ENCODE measurements around the gene YTHDF1.

YTHDF1 gene

GRCh38 chr20:63186528-63187316 lies 29.2 kb downstream of the YTHDF1 start:
- H3K4me3 ChIP-seq (ENCODE audit: low read length), result no peak overlapping the region
- DNase-seq (ENCODE audit: low read depth), result no peak
- TF ChIP-seq, protein P1, sequence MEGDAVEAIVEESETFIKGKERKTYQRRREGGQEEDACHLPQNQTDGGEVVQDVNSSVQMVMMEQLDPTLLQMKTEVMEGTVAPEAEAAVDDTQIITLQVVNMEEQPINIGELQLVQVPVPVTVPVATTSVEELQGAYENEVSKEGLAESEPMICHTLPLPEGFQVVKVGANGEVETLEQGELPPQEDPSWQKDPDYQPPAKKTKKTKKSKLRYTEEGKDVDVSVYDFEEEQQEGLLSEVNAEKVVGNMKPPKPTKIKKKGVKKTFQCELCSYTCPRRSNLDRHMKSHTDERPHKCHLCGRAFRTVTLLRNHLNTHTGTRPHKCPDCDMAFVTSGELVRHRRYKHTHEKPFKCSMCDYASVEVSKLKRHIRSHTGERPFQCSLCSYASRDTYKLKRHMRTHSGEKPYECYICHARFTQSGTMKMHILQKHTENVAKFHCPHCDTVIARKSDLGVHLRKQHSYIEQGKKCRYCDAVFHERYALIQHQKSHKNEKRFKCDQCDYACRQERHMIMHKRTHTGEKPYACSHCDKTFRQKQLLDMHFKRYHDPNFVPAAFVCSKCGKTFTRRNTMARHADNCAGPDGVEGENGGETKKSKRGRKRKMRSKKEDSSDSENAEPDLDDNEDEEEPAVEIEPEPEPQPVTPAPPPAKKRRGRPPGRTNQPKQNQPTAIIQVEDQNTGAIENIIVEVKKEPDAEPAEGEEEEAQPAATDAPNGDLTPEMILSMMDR (conservative IDR thresholded peaks at IDR 0.05; ENCODE audit: low read depth, low read length), result peak; percentile 34

- no peak overlapping the region for H3K4me3 ChIP-seq (ENCODE audit: low read length)
- TF ChIP-seq, protein P1 (conservative IDR thresholded peaks at IDR 0.05; ENCODE audit: low read depth, low read length), result no peak
- no peak for DNase-seq (ENCODE audit: low read depth)
Observed at GRCh38 chr20:63186084-63186483, 29.8 kb downstream of the YTHDF1 start.

DNA sequence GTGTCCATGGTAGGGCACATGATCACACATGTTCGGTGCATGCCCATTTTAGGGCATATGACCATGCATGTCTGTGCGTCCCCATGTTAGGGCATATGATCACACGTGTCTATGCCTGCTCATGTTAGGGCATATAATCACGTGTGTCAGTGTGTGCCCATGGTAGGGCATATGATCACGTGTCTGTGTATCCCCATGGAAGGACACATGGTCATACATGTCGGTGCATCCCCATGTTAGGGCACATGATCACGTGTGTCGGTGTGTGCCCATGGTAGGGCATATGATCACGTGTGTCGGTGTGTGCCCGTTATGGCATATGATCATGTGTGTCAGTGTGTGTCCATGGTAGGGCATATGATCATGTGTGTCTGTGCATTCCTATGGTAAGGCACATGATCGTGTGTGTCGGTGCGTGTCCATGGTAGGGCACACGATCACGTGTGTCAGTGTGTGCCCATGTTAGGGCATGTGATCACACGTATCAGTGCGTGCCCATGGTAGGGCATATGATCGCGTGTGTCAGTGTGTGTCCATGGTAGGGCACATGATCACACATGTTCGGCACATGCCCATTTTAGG lies 30.6 kb downstream of the YTHDF1 start:
- TF ChIP-seq, protein P1 (conservative IDR thresholded peaks at IDR 0.05; ENCODE audit: low read depth, low read length), result no peak
- H3K4me3 ChIP-seq (ENCODE audit: low read length), result no peak overlapping the region
- no peak for DNase-seq (ENCODE audit: low read depth)

GRCh38 chr20:63183422-63184146 lies 32.3 kb downstream of the YTHDF1 start:
- TF ChIP-seq, protein P1 (conservative IDR thresholded peaks at IDR 0.05; ENCODE audit: low read depth, low read length), result peak; percentile 98
- H3K4me3 ChIP-seq (ENCODE audit: low read length), result no peak overlapping the region
- no peak for DNase-seq (ENCODE audit: low read depth)

DNA sequence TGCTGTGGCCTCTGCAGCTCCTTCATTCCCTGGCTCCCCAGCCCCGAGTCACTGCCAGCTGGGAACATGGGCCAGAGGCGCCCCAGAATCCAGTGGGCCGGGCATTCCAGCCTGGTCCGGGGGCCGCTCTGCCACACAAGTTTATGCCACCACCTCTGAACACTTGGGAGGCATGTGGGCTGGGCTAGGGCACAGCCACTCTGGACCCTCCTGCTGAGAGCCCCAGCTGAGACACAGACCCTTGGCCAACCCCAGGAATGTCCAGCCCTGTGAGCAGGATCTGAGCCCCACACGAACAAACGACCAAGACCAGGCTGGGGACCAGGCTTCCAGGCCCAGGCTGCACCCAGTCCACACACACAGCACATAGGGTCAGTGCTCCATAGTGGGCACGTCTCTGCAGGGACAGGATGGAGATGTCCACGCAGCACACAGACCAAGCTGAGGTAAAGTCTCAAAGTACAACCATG lies 33.0 kb downstream of the YTHDF1 start:
- no peak overlapping the region for H3K4me3 ChIP-seq (ENCODE audit: low read length)
- TF ChIP-seq, protein P1 (conservative IDR thresholded peaks at IDR 0.05; ENCODE audit: low read depth, low read length), result no peak
- no peak for DNase-seq (ENCODE audit: low read depth)

- no peak overlapping the region for H3K4me3 ChIP-seq (ENCODE audit: low read length)
- TF ChIP-seq, protein P1 (conservative IDR thresholded peaks at IDR 0.05; ENCODE audit: low read depth, low read length), result no peak
Observed at GRCh38 chr20:63182425-63182824, 33.5 kb downstream of the YTHDF1 start.

More at GRCh38 chr20:63182425-63182824, 33.5 kb downstream of the YTHDF1 start:
- no peak for DNase-seq (ENCODE audit: low read depth)
